Thymus (tissue), 11 donors: ENCODE results near the gene PTCD3. TPM values are rescaled to one million over a fixed set of nuclear protein-coding genes. Genes with fewer than 3 reads are reported as not detected.

Source experiments
- DNase-seq, 9 donors: peaks; one replicate each; pipeline ENCODE4 v3.0.0-alpha.2; 2013; ENCODE audit warnings: low spot score in 9 of 9, low read depth in 6 of 9, missing footprints in 1 of 9
- H3K27ac ChIP-seq, 2 donors: one replicate each; pipeline ENCODE4 v1.5.1; 2013; ENCODE audit warnings: control low read depth in 1 of 2, low read depth in 1 of 2, low read length in 1 of 2, mild to moderate bottlenecking in 1 of 2, moderate library complexity in 1 of 2
- H3K27me3 ChIP-seq, 2 donors: one replicate each; pipeline ENCODE4 v1.5.1; 2013; ENCODE audit warnings: low read length in 1 of 2; ENCODE audit not compliant: control insufficient read depth in 2 of 2, insufficient read depth in 1 of 2
- H3K36me3 ChIP-seq, 2 donors: one replicate each; pipeline ENCODE4 v1.5.1; 2013; ENCODE audit warnings: low read length in 1 of 2, mild to moderate bottlenecking in 1 of 2, moderate library complexity in 1 of 2; ENCODE audit not compliant: control insufficient read depth in 2 of 2, insufficient read depth in 2 of 2
- H3K4me1 ChIP-seq, 2 donors: one replicate each; pipeline ENCODE4 v1.5.1; 2013; ENCODE audit warnings: low read length in 2 of 2; ENCODE audit not compliant: control insufficient read depth in 2 of 2, insufficient read depth in 2 of 2
- H3K4me3 ChIP-seq, 2 donors: one replicate each; pipeline ENCODE4 v1.5.1; 2013; ENCODE audit warnings: low read length in 2 of 2, control low read depth in 1 of 2, mild to moderate bottlenecking in 1 of 2
- H3K9me3 ChIP-seq, 2 donors: one replicate each; pipeline ENCODE4 v1.5.1; 2013; ENCODE audit warnings: low read length in 1 of 2, mild to moderate bottlenecking in 1 of 2; ENCODE audit not compliant: control insufficient read depth in 2 of 2, insufficient read depth in 1 of 2
- WGBS: extraction: QIAGEN DNeasy Blood & Tissue Kit; methylation state at CpG from one replicate; pipeline ENCODE4 v1.1.7; 2013; 5-methylcytosine and 5-hydroxymethylcytosine counted together
- polyA plus RNA-seq: library from polyadenylated mRNA; stranded (reverse); fragments of 200-250 nt; gene quantifications from one replicate; pipeline ENCODE4 v1.2.3, GENCODE V29; 2013
- total RNA-seq: library from RNA; stranded (reverse); fragments of 120-200 nt; gene quantifications from one replicate; pipeline ENCODE4 v1.2.4, GENCODE V29; 2013
- donor health status: healthy.

Gene PTCD3
- total and polyA plus RNA-seq, 2 donors, result 57.4 to 116 TPM

DNA sequence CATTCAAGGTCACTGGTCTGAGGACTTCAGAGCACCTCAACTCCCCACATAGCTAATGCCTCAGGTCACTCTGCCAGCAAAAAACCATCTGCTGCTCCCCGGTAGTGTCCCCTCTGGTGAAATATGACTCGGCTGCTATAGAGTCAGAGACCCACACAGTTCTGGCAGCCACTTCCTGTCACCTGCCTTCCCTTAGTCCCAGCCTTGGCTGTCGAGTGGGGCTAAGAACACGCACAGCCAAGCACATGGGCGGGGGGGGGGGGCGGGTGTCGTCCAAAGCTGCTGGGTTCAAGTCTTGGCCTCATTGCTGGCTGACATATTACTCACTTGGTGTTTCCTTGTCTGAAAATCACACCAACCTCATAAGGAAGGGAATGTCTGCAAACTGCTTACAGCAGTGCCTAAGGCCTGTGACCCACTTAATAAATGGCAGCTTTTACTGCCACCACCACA lies 37.9 kb upstream of the PTCD3 start:
- peak; percentile 67 to 93 (median 74) for DNase-seq
- peaks cover 20 to 70% of the 10 kb centered on the region in 2 donors for H3K36me3 ChIP-seq
- H3K9me3 ChIP-seq, result no peaks in the 10 kb centered on the region
- peak overlapping the region; percentile 83 to 93 for H3K27ac ChIP-seq
- no peaks in the 10 kb centered on the region for H3K27me3 ChIP-seq
- H3K4me1 ChIP-seq, result peaks cover 12 to 42% of the 10 kb centered on the region in 2 donors
- H3K4me3 ChIP-seq, result peak overlapping the region; percentile 53 to 58
- WGBS, result 7% methylated on average over 7 of the region's 7 CpGs

DNA sequence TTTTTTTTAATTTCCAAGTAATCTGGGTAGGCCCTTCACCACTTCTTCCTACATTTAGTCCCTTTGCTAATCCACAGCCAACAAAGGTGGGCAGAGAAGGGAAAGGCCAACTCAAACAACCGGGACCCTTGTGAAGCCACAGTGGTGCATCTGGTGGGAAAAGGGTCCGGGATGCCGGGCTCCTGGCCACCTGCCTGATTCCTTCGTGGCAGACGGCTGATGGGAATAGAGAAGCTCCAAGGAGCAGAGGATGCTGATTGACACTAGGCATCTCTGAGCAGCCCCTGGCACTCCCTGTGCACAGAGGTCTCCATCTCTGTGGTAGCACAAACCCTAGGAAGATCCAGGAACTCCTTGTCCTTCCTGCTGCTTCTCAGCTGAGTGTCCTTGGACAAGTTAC lies 37.4 kb upstream of the PTCD3 start:
- Histone ChIP-seq H3K4me3 (no peak overlapping the region), H3K4me1 (peaks cover 12 to 47% of the 10 kb centered on the region in 2 donors), H3K27me3 (no peaks in the 10 kb centered on the region), H3K27ac (peak overlapping the region in 1 of 2 donors; percentile 93), H3K9me3 (no peaks in the 10 kb centered on the region), H3K36me3 (peaks cover 25 to 69% of the 10 kb centered on the region in 2 donors)
- no peak for DNase-seq
- 97% methylated on average over 5 of the region's 5 CpGs for WGBS

DNA sequence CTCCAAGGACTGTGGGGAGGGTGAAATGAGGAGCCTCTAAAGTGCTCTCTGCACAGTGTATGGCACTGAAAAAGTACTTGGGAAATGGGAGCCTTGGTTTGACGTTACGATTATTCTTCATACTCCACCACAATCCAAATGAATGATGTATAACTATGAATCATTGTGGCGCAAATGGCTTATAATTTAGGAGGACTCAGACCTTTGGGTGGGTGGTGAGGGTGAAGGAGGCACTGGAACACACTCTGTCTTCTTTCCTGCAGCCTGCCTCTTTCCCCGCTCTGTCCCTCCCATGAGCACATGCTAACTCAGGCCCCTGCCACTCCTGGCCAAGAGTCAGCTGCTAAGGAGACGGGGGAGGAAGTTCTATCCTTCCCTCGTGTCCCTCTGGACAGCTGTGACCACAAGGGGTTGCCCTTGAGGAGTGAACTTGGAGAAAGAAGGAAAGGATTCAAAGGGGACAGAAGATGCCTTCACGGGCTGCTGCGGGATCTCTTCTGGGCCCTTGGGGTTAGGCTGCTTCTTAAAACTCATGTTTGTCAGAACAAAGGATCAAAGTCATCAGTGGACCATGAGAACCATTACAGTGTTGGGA lies 36.8 kb upstream of the PTCD3 start:
- Histone ChIP-seq H3K27me3 (no peaks in the 10 kb centered on the region), H3K4me1 (peaks cover 12 to 47% of the 10 kb centered on the region in 2 donors), H3K27ac (no peak overlapping the region), H3K4me3 (no peak overlapping the region), H3K36me3 (peaks cover 30 to 69% of the 10 kb centered on the region in 2 donors), H3K9me3 (no peaks in the 10 kb centered on the region)
- no peak for DNase-seq
- 85% methylated on average over 8 of the region's 8 CpGs for WGBS

DNA sequence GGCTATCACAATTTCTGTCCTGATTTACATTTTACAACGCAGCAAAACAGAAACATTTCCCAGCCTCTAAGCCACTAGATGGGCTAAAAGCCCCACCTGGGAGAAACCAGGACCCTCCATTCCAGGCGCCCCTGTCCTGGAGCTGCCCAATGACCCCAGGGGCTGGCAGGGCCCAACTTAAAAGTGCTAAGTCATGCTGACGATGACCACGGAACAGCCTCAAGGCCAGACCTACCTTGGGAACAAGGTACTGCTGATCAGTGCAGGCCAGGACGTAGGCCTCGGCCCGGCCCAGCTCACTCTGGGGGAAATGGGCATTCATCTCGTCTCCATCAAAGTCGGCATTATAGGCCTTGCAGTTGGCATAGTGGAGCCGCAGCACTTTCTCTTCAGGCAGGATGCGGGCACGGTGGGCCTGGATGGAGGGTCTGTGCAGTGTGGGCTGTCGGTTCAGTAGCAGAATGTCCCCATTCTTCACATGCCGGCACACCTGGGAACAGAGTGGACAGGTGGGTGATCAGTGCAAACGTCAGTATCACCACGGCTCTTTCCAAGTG lies 36.2 kb upstream of the PTCD3 start:
- Histone ChIP-seq H3K4me3 (no peak overlapping the region), H3K4me1 (peaks cover 12 to 47% of the 10 kb centered on the region in 2 donors), H3K27ac (no peak overlapping the region), H3K36me3 (peaks cover 33 to 69% of the 10 kb centered on the region in 2 donors), H3K27me3 (no peaks in the 10 kb centered on the region), H3K9me3 (no peaks in the 10 kb centered on the region)
- WGBS, result 99% methylated on average over 16 of the region's 16 CpGs
- DNase-seq, result no peak

DNA sequence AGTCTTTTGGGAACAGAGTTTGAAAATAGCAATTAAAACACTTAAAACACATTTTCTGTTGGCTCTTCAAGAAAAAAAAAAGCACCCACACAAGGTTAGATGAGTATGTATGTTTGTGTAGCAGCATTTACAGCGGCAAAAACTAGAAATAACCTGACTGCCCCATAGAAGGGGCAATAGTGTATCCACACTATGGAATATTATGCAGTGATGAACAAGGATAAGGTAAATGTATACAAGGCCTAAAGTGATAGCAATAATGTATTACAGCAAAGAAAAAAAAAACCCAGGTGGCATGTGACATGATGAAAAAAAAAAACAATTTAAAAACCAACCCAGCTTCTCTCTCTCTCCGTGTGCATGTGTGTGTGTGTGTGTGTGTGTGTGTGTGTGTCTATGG lies 35.2 kb upstream of the PTCD3 start:
- no peak overlapping the region for H3K4me3 ChIP-seq
- no peak for DNase-seq
- peaks cover 12 to 43% of the 10 kb centered on the region in 2 donors for H3K4me1 ChIP-seq
- no peak overlapping the region for H3K27ac ChIP-seq
- no peaks in the 10 kb centered on the region for H3K27me3 ChIP-seq
- H3K9me3 ChIP-seq, result no peaks in the 10 kb centered on the region
- H3K36me3 ChIP-seq, result peaks cover 28 to 61% of the 10 kb centered on the region in 2 donors
- 94% methylated on average over 2 of the region's 2 CpGs for WGBS

DNA sequence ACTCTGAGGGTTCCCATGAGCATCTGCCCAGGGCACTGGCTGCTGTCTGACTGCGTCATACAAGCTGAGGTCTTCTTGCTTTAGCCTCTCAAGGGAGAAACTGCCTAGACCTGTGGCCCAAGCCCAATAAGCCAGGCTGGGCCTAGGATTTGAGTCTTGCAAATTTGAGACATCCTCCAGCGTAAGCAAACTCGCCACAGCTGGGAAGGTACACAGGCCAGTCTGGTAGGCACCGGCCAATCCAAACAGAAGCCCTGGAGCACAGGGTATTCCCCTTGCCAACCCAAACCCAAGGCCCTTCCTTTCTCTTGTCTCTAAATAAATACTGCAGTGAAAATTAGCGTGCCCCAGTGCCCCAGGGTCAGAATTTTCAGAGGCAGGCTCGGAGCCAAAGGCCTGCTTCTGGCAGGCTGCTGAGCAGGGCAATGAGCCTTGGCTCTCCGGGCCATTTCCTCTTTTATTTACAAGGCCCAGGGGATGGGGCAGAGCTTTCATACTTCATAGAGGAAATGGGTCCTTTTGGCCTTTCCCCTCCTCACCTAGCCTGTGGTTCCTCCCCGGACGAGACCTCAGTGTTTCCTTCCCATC lies 33.7 kb upstream of the PTCD3 start:
- 85% methylated on average over 9 of the region's 9 CpGs for WGBS
- peaks cover 18 to 49% of the 10 kb centered on the region in 2 donors for H3K4me1 ChIP-seq
- DNase-seq, result no peak
- no peak overlapping the region for H3K27ac ChIP-seq
- no peaks in the 10 kb centered on the region for H3K27me3 ChIP-seq
- H3K9me3 ChIP-seq, result no peaks in the 10 kb centered on the region
- H3K36me3 ChIP-seq, result peaks cover 28 to 68% of the 10 kb centered on the region in 2 donors
- H3K4me3 ChIP-seq, result no peak overlapping the region

DNA sequence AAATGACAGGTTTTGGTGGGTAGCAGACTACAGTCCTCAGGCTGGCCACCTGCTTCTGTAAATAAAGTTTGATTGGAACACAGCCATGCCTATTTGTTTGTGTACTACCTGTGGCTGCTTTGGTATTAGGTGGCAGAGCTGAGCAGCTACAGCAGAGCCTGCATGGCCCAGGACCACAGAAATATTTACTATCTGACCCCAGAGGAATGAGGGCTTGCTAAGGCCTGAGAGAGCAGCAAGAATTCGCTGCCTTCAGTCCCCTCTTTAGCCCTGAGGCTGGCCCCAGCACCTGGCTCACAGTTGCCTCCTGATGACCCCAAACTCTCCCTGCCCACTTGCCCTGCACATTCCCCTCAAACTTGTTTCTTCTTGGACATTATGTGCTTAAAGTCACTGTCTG lies 32.8 kb upstream of the PTCD3 start:
- DNase-seq, result no peak
- H3K36me3 ChIP-seq, result peaks cover 29 to 72% of the 10 kb centered on the region in 2 donors
- no peaks in the 10 kb centered on the region for H3K27me3 ChIP-seq
- no peaks in the 10 kb centered on the region for H3K9me3 ChIP-seq
- H3K4me1 ChIP-seq, result peaks cover 19 to 54% of the 10 kb centered on the region in 2 donors
- no peak overlapping the region for H3K4me3 ChIP-seq
- peak overlapping the region in 1 of 2 donors; percentile 40 for H3K27ac ChIP-seq
- 94% methylated on average over 1 of the region's 1 CpG for WGBS

DNA sequence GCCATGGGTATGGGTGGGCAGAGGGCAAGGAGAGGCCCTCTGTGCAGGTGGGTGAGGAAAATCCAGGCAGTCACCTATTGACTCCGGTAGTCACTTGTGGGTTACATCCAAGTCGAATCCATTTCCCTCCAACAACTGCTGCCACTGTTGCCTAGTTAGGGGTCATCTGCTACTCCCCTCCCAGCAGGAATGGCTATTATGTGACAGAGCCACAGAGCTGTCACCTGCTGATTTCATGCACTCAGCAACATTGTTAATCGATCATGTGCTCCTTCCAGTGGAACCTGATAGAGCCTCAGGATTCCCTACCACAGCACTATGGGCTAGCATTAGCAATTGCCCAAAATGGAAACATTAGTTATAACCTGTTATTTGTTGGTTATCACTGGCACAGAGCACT lies 31.8 kb upstream of the PTCD3 start:
- H3K4me1 ChIP-seq, result peaks cover 15 to 50% of the 10 kb centered on the region in 2 donors

DNA sequence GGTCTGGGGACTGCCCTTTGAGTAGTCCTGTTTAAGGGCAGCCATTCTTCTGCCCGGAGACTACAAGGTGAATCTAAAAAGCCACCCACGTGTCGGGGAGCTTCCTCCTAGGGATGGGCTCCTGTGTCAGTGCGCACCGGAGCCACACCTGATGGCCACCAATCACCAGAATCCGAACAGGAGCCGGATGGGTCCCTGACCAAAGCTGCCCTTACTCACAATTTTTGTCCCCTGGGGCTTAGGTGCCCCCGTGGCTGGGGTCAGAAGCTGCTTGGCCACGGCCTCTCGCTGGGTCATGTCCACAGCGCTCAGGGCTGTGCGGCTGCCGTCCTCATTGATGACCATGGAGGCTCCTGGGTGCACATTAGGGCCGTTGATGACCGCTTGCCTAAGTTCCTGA lies 31.2 kb upstream of the PTCD3 start:
- Histone ChIP-seq H3K4me3 (no peak overlapping the region), H3K4me1 (peaks cover 21 to 53% of the 10 kb centered on the region in 2 donors), H3K9me3 (no peaks in the 10 kb centered on the region), H3K27me3 (no peaks in the 10 kb centered on the region), H3K27ac (no peak overlapping the region), H3K36me3 (peaks cover 26 to 67% of the 10 kb centered on the region in 2 donors)
- DNase-seq, result no peak
- 97% methylated on average over 15 of the region's 15 CpGs for WGBS

More for the DNA sequence above, 31.8 kb upstream of the PTCD3 start:
- H3K4me3 ChIP-seq, result no peak overlapping the region
- no peak overlapping the region for H3K27ac ChIP-seq
- H3K36me3 ChIP-seq, result peaks cover 29 to 70% of the 10 kb centered on the region in 2 donors
- H3K27me3 ChIP-seq, result no peaks in the 10 kb centered on the region
- WGBS, result over 99% methylated on average over 3 of the region's 3 CpGs
- no peak for DNase-seq
- no peaks in the 10 kb centered on the region for H3K9me3 ChIP-seq
